ENCODE results near the gene SPACA7. TPM values are rescaled to one million over a fixed set of nuclear protein-coding genes. Genes with fewer than 3 reads are reported as not detected.

SPACA7 gene, protein sequence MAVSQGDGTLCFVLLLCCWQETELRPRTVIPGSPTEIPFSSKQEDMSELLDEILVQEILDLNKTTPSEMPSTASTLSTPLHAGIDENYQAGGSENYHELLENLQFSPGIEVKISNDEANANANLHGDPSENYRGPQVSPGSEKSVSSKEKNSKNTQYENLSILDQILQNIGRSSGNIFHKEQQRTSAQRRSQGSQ
- not detected for total RNA-seq
- total RNA-seq (2013): not detected

DNA sequence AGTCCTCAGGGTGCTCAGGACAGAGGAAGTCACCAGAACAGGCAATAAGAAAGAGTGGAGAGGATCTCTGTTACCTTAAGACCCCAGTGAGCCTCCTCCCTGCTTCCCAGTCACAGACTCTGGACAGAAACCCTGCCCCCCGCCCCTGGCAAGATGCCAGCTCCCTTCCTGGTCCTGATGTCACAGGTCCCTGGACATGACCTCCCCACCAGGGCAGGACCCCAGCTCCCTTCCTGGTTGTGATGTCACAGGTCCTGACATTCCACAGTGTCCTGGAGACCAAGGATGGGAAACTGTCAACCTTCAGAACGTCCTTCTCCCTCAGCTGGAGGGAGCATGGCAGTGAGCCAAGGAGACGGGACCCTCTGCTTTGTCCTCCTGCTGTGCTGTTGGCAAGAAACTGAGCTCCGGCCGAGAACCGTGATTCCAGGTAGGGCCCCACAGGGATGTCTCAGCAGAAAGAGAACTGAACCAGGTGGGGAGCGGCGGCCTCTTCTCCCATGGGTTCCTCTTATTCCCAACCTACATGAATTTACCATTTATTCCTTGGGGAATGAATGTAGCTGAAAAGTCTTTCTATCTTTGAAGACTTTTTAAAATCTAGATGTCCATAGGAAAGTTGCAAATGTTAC is at the start of gene SPACA7:
SPACA7 (plus strand) TSS at position 306 of the 632 bp plus-strand sequence; CDS start at position 337, 31 bp downstream.
- 79% methylated on average over 6 of the region's 8 CpGs for WGBS (ENCODE audit: insufficient coverage)
- Mint-ChIP-seq H3K9me3 (peaks cover 0 to 4% of the 10 kb centered on the region in 2 donors), H3K4me3 (no peak within 1 kb of the TSS), H3K27ac (no peak within 1 kb of the TSS), H3K27me3 (ENCODE audit: low read depth in 2 of 2) (peaks cover 0 to 10% of the 10 kb centered on the region in 2 donors), H3K4me1 (no peaks in the 10 kb centered on the region), H3K36me3 (no peaks in the 10 kb centered on the region)
- no peak for DNase-seq
- no peak for ATAC-seq
- no peaks in the 10 kb centered on the region for H3K9me3 ChIP-seq (ENCODE audit: control insufficient read depth, insufficient read depth, low read length)
- no peaks in the 10 kb centered on the region for H3K27me3 ChIP-seq (ENCODE audit: control insufficient read depth, insufficient read depth, low read length)
- TF ChIP-seq, protein P1, sequence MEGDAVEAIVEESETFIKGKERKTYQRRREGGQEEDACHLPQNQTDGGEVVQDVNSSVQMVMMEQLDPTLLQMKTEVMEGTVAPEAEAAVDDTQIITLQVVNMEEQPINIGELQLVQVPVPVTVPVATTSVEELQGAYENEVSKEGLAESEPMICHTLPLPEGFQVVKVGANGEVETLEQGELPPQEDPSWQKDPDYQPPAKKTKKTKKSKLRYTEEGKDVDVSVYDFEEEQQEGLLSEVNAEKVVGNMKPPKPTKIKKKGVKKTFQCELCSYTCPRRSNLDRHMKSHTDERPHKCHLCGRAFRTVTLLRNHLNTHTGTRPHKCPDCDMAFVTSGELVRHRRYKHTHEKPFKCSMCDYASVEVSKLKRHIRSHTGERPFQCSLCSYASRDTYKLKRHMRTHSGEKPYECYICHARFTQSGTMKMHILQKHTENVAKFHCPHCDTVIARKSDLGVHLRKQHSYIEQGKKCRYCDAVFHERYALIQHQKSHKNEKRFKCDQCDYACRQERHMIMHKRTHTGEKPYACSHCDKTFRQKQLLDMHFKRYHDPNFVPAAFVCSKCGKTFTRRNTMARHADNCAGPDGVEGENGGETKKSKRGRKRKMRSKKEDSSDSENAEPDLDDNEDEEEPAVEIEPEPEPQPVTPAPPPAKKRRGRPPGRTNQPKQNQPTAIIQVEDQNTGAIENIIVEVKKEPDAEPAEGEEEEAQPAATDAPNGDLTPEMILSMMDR (IDR thresholded peaks at IDR 0.05): no peak
- intact Hi-C loops (cut with micrococcal nuclease): no loop called here
- H3K4me1 ChIP-seq (ENCODE audit: control insufficient read depth, insufficient read depth, low read length): no peaks in the 10 kb centered on the region
- no peak within 1 kb of the TSS for H3K27ac ChIP-seq (ENCODE audit: low read length)
- H3K36me3 ChIP-seq (ENCODE audit: control insufficient read depth, insufficient read depth, low read length): no peaks in the 10 kb centered on the region
- H3K4me3 ChIP-seq (ENCODE audit: low read length): no peak within 1 kb of the TSS

DNA sequence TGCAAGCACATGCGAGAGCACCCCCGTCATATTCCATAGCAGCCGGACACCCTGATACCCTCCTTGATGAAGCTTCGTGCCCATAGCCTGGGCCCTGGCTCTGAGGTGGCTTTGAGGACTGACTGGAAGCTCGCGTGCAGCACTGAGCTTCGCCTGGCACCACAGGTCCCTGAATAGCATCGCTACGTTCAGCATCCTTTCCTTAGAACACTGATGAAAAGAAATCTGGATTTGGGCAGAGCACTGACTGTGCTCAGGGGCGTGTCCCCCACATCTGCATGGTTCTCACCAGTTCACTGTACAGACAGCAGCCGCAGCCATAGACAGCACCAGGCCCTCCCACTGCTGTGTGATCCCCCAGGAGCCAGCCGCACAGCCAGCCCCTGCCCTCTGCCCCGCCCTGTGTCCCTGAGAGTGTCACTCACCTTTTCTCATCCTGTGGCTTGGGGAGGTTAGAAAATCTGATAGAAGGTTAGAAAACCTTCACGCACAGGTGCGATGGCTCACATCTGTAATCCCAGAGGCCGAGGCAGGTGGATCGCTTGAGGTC is 49.3 kb upstream of the SPACA7 start:
- ATAC-seq (no peak), DNase-seq (no peak)
- Histone ChIP-seq H3K4me1 (ENCODE audit: control insufficient read depth, insufficient read depth, low read length) (no peaks in the 10 kb centered on the region), H3K27ac (ENCODE audit: low read length) (no peak overlapping the region), H3K36me3 (ENCODE audit: control insufficient read depth, insufficient read depth, low read length) (no peaks in the 10 kb centered on the region), H3K4me3 (ENCODE audit: low read length) (no peak overlapping the region), H3K9me3 (ENCODE audit: control insufficient read depth, insufficient read depth, low read length) (no peaks in the 10 kb centered on the region), H3K27me3 (ENCODE audit: control insufficient read depth, insufficient read depth, low read length) (peaks cover 2% of the 10 kb centered on the region)
- no peaks in the 10 kb centered on the region for H3K36me3 Mint-ChIP-seq
- TF ChIP-seq, protein P1 (IDR thresholded peaks at IDR 0.05): no peak
- no peaks in the 10 kb centered on the region for H3K9me3 Mint-ChIP-seq
- WGBS (ENCODE audit: insufficient coverage): 83% methylated on average over 17 of the region's 17 CpGs
- no peak overlapping the region for H3K27ac Mint-ChIP-seq
- H3K4me3 Mint-ChIP-seq: no peak overlapping the region
- intact Hi-C loops (cut with micrococcal nuclease): no loop called here
- H3K27me3 Mint-ChIP-seq (ENCODE audit: low read depth in 2 of 2): peaks cover 19 to 25% of the 10 kb centered on the region in 2 donors
- H3K4me1 Mint-ChIP-seq: no peaks in the 10 kb centered on the region

DNA sequence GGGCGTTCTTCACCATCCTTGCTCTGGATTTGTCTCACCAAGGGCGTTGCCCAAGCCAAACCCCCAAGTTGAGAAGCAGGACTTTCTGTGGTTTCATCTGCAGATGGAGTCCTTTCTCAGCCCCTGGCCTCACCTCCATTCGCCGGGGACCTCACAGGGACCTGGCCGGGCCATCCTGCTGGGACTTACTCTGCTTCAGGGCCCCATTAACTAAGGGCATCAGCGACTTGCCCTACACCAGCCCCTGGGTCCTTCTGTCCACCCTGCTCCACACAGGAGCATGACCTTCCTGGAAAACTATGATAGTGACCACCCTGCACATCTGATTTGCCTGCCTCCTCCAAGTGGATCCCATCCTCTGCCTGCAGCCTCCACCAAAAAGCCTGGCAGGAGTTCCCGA is 47.2 kb upstream of the SPACA7 start:
- H3K27ac Mint-ChIP-seq: no peak overlapping the region
- no peak for ATAC-seq
- no peaks in the 10 kb centered on the region for H3K9me3 Mint-ChIP-seq
- no peak overlapping the region for H3K4me3 Mint-ChIP-seq
- TF ChIP-seq, protein P1 (IDR thresholded peaks at IDR 0.05): no peak
- intact Hi-C loops (cut with micrococcal nuclease): no loop called here
- no peaks in the 10 kb centered on the region for H3K36me3 ChIP-seq (ENCODE audit: control insufficient read depth, insufficient read depth, low read length)
- peaks cover 2% of the 10 kb centered on the region for H3K27me3 ChIP-seq (ENCODE audit: control insufficient read depth, insufficient read depth, low read length)
- no peak overlapping the region for H3K27ac ChIP-seq (ENCODE audit: low read length)
- H3K36me3 Mint-ChIP-seq: no peaks in the 10 kb centered on the region
- H3K4me1 Mint-ChIP-seq: no peaks in the 10 kb centered on the region
- H3K4me3 ChIP-seq (ENCODE audit: low read length): no peak overlapping the region
- H3K27me3 Mint-ChIP-seq (ENCODE audit: low read depth in 2 of 2): peaks cover 30 to 38% of the 10 kb centered on the region in 2 donors
- H3K9me3 ChIP-seq (ENCODE audit: control insufficient read depth, insufficient read depth, low read length): no peaks in the 10 kb centered on the region
- H3K4me1 ChIP-seq (ENCODE audit: control insufficient read depth, insufficient read depth, low read length): no peaks in the 10 kb centered on the region
- 81% methylated on average over 7 of the region's 7 CpGs for WGBS (ENCODE audit: insufficient coverage)
- no peak for DNase-seq
